ENCODE data around the gene DLGAP4.

The DLGAP4 gene

GRCh38 chr20:36572701-36573102 lies 266.6 kb downstream of the DLGAP4 start:
- Histone ChIP-seq H3K36me3 (ENCODE audit: insufficient read depth, low read depth, low read length) (no peaks in the 10 kb centered on the region; the same call in none of the 2 replicates), H3K4me1 (ENCODE audit: insufficient read depth, low read length) (peaks cover 28% of the 10 kb centered on the region; the same call in 1 of the 2 replicates), H3K4me3 (ENCODE audit: low read length) (peak overlapping the region; percentile 72), H3K9ac (ENCODE audit: low read depth, low read length) (peak overlapping the region; percentile 79), H3K27me3 (ENCODE audit: insufficient read depth, low read length) (no peaks in the 10 kb centered on the region), H3K27ac (ENCODE audit: low read length) (peak overlapping the region; percentile 96), H3K9me3 (ENCODE audit: insufficient read depth, low read depth, low read length) (no peaks in the 10 kb centered on the region)

- peak within 1 kb of the TSS; percentile 91 for H3K9ac ChIP-seq (ENCODE audit: low read depth, low read length)
- peak within 1 kb of the TSS; percentile 87 for H3K4me3 ChIP-seq (ENCODE audit: low read length)
Measured at GRCh38 chr20:36573103-36573797, 267.1 kb downstream of the DLGAP4 start, which contains the start of gene TGIF2. Gene TGIF2 (plus strand): TSS chr20:36573597. CDS start chr20:36578775, 5,178 bp downstream.

GRCh38 chr20:36573798-36574365 lies 267.7 kb downstream of the DLGAP4 start:
- peaks cover 28% of the 10 kb centered on the region; the same call in 1 of the 2 replicates for H3K4me1 ChIP-seq (ENCODE audit: insufficient read depth, low read length)
- peak overlapping the region; percentile 87; the same call in 1 of the 2 replicates for H3K4me3 ChIP-seq (ENCODE audit: low read length)
- H3K36me3 ChIP-seq (ENCODE audit: insufficient read depth, low read depth, low read length): peaks cover 6% of the 10 kb centered on the region
- no peak overlapping the region for H3K27ac ChIP-seq (ENCODE audit: low read length)
- H3K9me3 ChIP-seq (ENCODE audit: insufficient read depth, low read depth, low read length): no peaks in the 10 kb centered on the region
- no peaks in the 10 kb centered on the region for H3K27me3 ChIP-seq (ENCODE audit: insufficient read depth, low read length)
- peak overlapping the region; percentile 77; the same call in 1 of the 2 replicates for H3K9ac ChIP-seq (ENCODE audit: low read depth, low read length)

More at GRCh38 chr20:36573103-36573797, 267.1 kb downstream of the DLGAP4 start, which contains the start of gene TGIF2:
- Histone ChIP-seq H3K36me3 (ENCODE audit: insufficient read depth, low read depth, low read length) (no peaks in the 10 kb centered on the region; the same call in none of the 2 replicates), H3K9me3 (ENCODE audit: insufficient read depth, low read depth, low read length) (no peaks in the 10 kb centered on the region), H3K27ac (ENCODE audit: low read length) (peak within 1 kb of the TSS; percentile 96), H3K27me3 (ENCODE audit: insufficient read depth, low read length) (no peaks in the 10 kb centered on the region), H3K4me1 (ENCODE audit: insufficient read depth, low read length) (peaks cover 28% of the 10 kb centered on the region; the same call in 1 of the 2 replicates)

GRCh38 chr20:36574366-36575135 lies 268.4 kb downstream of the DLGAP4 start:
- Histone ChIP-seq H3K9me3 (ENCODE audit: insufficient read depth, low read depth, low read length) (no peaks in the 10 kb centered on the region), H3K4me1 (ENCODE audit: insufficient read depth, low read length) (peaks cover 28% of the 10 kb centered on the region; the same call in 1 of the 2 replicates), H3K4me3 (ENCODE audit: low read length) (peak overlapping the region; percentile 87), H3K9ac (ENCODE audit: low read depth, low read length) (peak overlapping the region; percentile 91), H3K27ac (ENCODE audit: low read length) (no peak overlapping the region), H3K36me3 (ENCODE audit: insufficient read depth, low read depth, low read length) (peaks cover 11% of the 10 kb centered on the region), H3K27me3 (ENCODE audit: insufficient read depth, low read length) (no peaks in the 10 kb centered on the region)

- no peak overlapping the region for H3K4me3 ChIP-seq (ENCODE audit: low read length)
Measured at GRCh38 chr20:36576081-36576445, 269.9 kb downstream of the DLGAP4 start.

More at GRCh38 chr20:36576081-36576445, 269.9 kb downstream of the DLGAP4 start:
- H3K9ac ChIP-seq (ENCODE audit: low read depth, low read length): no peak overlapping the region
- peaks cover 26% of the 10 kb centered on the region for H3K36me3 ChIP-seq (ENCODE audit: insufficient read depth, low read depth, low read length)
- H3K27ac ChIP-seq (ENCODE audit: low read length): no peak overlapping the region
- no peaks in the 10 kb centered on the region for H3K27me3 ChIP-seq (ENCODE audit: insufficient read depth, low read length)
- H3K9me3 ChIP-seq (ENCODE audit: insufficient read depth, low read depth, low read length): no peaks in the 10 kb centered on the region
- peaks cover 23% of the 10 kb centered on the region; the same call in 1 of the 2 replicates for H3K4me1 ChIP-seq (ENCODE audit: insufficient read depth, low read length)
